Activated naive CD4-positive, alpha-beta T cell treated with anti-CD3 and anti-CD28 coated beads, Interleukin-2, amount 50 U/mL, for 24 hours (primary cell): ENCODE results near the gene RWDD3.

Source experiments
- H3K27ac Mint-ChIP-seq: one replicate; pipeline ENCODE4 v1.8.0; 2021; ENCODE audit warnings: mild to moderate bottlenecking, mixed read lengths
- H3K27me3 Mint-ChIP-seq: one replicate; pipeline ENCODE4 v1.8.0; 2021; ENCODE audit warnings: mixed read lengths
- H3K36me3 Mint-ChIP-seq: one replicate; pipeline ENCODE4 v1.8.0; 2021; ENCODE audit warnings: mixed read lengths
- H3K4me1 Mint-ChIP-seq: one replicate; pipeline ENCODE4 v1.8.0; 2021; ENCODE audit warnings: mixed read lengths
- H3K4me3 Mint-ChIP-seq: one replicate; pipeline ENCODE4 v1.8.0; 2021; ENCODE audit warnings: mild to moderate bottlenecking, mixed read lengths
- H3K9me3 Mint-ChIP-seq: one replicate; pipeline ENCODE4 v1.8.0; 2021; ENCODE audit warnings: mixed read lengths

RWDD3 gene

DNA sequence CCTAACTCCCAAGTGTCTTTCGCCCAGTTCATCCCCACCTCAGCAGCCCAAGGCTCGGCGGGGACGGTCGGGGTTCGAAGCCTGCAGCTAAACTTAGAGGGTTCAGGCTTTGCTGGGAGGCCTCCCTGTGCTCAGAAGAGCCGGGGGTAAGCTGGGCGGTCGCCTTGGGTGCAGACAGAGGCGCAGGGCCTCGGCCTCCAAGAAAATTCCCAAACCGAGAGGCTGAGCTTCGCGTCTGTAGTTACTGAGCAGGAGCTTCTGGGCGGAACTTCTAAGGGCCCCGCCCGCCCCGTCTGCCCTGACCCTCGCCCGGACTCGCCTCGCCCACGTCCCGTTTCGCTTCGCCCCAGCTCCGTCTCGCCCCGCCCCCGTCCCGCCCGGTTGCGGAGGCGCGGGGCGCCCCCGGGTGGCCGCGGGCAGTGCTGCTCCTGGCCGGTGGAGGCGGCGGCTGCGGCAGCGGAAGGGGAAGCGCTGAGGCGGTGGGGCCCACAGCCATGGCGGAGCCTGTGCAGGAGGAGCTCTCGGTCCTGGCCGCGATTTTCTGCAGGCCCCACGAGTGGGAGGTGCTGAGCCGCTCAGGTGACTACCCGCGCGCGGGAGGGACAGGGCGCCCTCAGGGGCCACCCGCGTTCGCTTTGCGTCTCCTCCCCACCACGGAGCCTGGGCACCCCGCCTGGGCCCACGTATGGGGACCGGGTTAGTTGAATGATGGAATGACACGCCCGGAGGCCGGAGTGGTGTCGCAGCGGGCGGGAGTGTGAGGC lies at the start of gene RWDD3:
Gene RWDD3, plus strand, starts transcription at position 474 of the 764 bp plus-strand sequence. Its CDS starts 21 bp downstream, at position 495.
- Mint-ChIP-seq H3K9me3 (no peaks in the 10 kb centered on the region), H3K27me3 (peaks cover 6% of the 10 kb centered on the region), H3K4me1 (peaks cover 46% of the 10 kb centered on the region), H3K36me3 (peaks cover 3% of the 10 kb centered on the region), H3K27ac (peak within 1 kb of the TSS; percentile 80), H3K4me3 (peak within 1 kb of the TSS; percentile 91)

DNA sequence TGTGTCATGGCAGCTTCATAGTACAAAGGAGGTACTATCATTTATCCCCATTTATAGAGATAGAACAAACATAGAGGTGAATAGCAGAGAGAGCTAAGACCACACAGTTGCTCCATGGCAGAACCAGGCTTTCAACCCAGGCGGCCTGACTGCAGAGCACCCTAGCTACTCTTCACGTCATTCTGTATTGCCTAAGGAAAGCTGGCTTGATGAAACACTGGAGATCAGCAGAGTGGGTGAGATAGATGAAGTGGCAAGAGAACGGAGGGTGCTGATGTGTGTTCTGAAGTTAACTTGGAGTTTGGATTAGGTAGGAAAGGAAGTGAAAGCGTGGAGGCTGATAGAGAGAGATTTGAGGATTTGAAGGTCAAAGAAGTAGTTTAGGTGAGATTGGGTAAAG lies 47.9 kb upstream of the RWDD3 start:
- Mint-ChIP-seq H3K4me1 (no peaks in the 10 kb centered on the region), H3K27me3 (peaks cover 12% of the 10 kb centered on the region), H3K36me3 (no peaks in the 10 kb centered on the region), H3K27ac (no peak overlapping the region), H3K4me3 (no peak overlapping the region), H3K9me3 (no peaks in the 10 kb centered on the region)

DNA sequence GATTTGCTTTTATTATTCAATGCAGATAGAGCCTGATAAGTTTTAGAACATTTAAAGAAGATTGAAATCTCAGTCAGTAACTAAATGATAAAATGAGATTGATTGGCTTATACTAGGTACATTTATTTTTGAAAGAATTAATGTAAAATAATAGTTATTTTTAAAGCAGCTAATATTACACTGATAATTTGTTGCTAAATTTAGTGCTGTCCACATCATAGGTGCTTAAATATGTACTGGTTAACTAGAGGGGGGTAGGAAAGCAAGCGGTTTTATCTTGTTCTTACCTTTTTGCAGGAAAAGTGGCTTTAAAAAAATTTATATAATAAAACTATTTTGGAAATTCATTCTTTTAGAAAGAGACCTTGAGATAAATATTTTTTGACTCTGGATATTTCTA lies 40.4 kb upstream of the RWDD3 start:
- Mint-ChIP-seq H3K27me3 (peaks cover 5% of the 10 kb centered on the region), H3K9me3 (no peaks in the 10 kb centered on the region), H3K4me1 (no peaks in the 10 kb centered on the region), H3K4me3 (no peak overlapping the region), H3K36me3 (no peaks in the 10 kb centered on the region), H3K27ac (no peak overlapping the region)

GRCh38 chr1:95195046-95195445 lies 39.0 kb upstream of the RWDD3 start:
- H3K9me3 Mint-ChIP-seq = no peaks in the 10 kb centered on the region
- H3K36me3 Mint-ChIP-seq = no peaks in the 10 kb centered on the region
- H3K4me3 Mint-ChIP-seq = no peak overlapping the region
- H3K27me3 Mint-ChIP-seq = peaks cover 2% of the 10 kb centered on the region
- H3K27ac Mint-ChIP-seq = no peak overlapping the region
- no peaks in the 10 kb centered on the region for H3K4me1 Mint-ChIP-seq

- Mint-ChIP-seq H3K4me1 (no peaks in the 10 kb centered on the region), H3K27me3 (peaks cover 6% of the 10 kb centered on the region), H3K9me3 (no peaks in the 10 kb centered on the region), H3K36me3 (no peaks in the 10 kb centered on the region), H3K27ac (no peak overlapping the region), H3K4me3 (no peak overlapping the region)
These were observed 38.0 kb upstream of the RWDD3 start for GRCh38 chr1:95196017-95196416.

DNA sequence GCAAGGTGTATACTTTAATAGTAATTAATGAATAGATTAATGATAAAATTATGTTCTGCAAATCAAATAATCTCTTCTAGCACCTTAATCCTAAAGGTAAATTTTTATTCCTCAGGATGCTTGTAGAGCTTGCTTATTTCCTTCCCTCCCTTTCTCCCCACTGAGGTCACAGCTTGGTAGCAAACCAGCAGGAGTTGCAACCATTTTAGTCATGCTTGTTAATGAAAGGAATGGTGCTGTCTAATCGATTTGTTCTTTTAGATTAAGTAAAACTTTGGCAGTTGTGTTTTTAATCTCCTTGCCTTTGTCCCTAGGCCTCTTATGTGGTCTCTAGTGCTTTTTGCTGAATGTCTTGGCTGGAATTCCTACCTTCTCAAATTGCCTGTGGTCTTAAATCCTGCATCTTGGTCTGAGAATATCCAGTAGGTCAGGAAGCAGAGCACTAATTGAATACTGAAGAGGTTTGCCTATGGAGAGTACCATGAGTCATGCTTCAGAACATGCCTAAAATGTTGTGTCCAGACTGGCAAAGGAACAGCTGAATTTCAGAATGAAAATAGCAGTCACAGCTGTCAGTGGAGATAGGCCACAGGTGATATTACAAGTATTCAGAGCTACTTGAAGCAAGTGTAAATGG lies 36.3 kb upstream of the RWDD3 start:
- H3K4me1 Mint-ChIP-seq = no peaks in the 10 kb centered on the region
- H3K9me3 Mint-ChIP-seq = no peaks in the 10 kb centered on the region
- peaks cover 6% of the 10 kb centered on the region for H3K27me3 Mint-ChIP-seq
- H3K27ac Mint-ChIP-seq = no peak overlapping the region
- no peak overlapping the region for H3K4me3 Mint-ChIP-seq
- no peaks in the 10 kb centered on the region for H3K36me3 Mint-ChIP-seq

- H3K9me3 Mint-ChIP-seq = no peaks in the 10 kb centered on the region
- H3K36me3 Mint-ChIP-seq = no peaks in the 10 kb centered on the region
- H3K4me3 Mint-ChIP-seq = no peak overlapping the region
- no peak overlapping the region for H3K27ac Mint-ChIP-seq
- H3K27me3 Mint-ChIP-seq = peaks cover 4% of the 10 kb centered on the region
- no peaks in the 10 kb centered on the region for H3K4me1 Mint-ChIP-seq
These were observed 32.1 kb upstream of the RWDD3 start for GRCh38 chr1:95201905-95202304.

DNA sequence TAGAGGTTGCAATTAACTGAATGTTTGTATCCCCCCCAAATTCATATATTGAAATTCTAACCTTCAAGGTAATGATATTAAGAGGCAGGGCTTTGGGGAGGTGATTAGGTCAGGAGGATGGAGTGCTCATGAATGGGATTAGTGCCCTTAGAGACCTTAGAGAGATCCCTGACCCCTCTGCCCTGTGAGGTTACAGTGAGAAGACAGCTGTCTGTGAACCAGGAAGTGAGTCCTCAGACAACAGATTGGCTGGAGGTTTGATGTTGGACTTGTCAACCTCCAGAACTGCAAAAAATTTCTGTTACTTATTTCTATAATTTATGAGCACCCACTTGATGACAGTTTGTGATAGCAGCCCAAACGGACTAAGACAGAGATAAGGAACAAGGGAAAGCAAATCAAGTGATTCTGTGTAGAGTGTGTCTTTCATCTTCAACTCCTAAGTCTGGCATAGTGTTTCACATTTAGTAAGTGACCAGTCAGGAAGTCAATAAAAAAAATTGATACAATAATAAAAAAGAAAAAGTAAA lies 30.0 kb upstream of the RWDD3 start:
- no peak overlapping the region for H3K27ac Mint-ChIP-seq
- no peaks in the 10 kb centered on the region for H3K36me3 Mint-ChIP-seq
- no peaks in the 10 kb centered on the region for H3K4me1 Mint-ChIP-seq
- H3K27me3 Mint-ChIP-seq = peaks cover 6% of the 10 kb centered on the region
- no peaks in the 10 kb centered on the region for H3K9me3 Mint-ChIP-seq
- H3K4me3 Mint-ChIP-seq = no peak overlapping the region

DNA sequence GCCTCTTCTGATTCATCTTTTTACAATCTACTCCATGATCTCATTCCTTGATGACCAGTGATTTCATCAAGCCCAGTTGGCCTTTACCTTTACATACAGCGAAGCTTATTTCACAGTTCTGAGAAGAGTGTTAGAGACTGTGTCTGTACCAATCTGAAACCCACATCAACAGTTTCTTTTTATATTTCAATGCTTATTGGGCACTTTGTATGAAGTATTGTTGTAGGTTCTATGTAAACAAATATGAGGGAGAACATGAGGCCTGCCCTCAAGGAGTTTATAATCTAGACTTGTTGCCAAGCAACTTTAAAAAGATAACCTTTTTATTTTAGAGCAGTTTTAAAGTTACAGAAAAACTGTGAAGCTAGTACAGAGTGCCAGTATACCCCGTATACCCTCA lies 27.5 kb upstream of the RWDD3 start:
- H3K4me1 Mint-ChIP-seq = no peaks in the 10 kb centered on the region
- H3K27me3 Mint-ChIP-seq = peaks cover 2% of the 10 kb centered on the region
- H3K4me3 Mint-ChIP-seq = no peak overlapping the region
- no peak overlapping the region for H3K27ac Mint-ChIP-seq
- H3K9me3 Mint-ChIP-seq = no peaks in the 10 kb centered on the region
- H3K36me3 Mint-ChIP-seq = no peaks in the 10 kb centered on the region

- no peaks in the 10 kb centered on the region for H3K9me3 Mint-ChIP-seq
These were observed 26.6 kb upstream of the RWDD3 start for GRCh38 chr1:95207223-95207935.

GRCh38 chr1:95208876-95209275 lies 25.1 kb upstream of the RWDD3 start:
- H3K27me3 Mint-ChIP-seq = peaks cover 4% of the 10 kb centered on the region
- no peaks in the 10 kb centered on the region for H3K4me1 Mint-ChIP-seq
- H3K27ac Mint-ChIP-seq = no peak overlapping the region
- no peaks in the 10 kb centered on the region for H3K36me3 Mint-ChIP-seq
- no peak overlapping the region for H3K4me3 Mint-ChIP-seq
- H3K9me3 Mint-ChIP-seq = no peaks in the 10 kb centered on the region

More at GRCh38 chr1:95207223-95207935, 26.6 kb upstream of the RWDD3 start:
- Mint-ChIP-seq H3K27ac (no peak overlapping the region), H3K4me3 (no peak overlapping the region), H3K4me1 (no peaks in the 10 kb centered on the region), H3K27me3 (peaks cover 3% of the 10 kb centered on the region), H3K36me3 (no peaks in the 10 kb centered on the region)

GRCh38 chr1:95209291-95209690 lies 24.7 kb upstream of the RWDD3 start:
- Mint-ChIP-seq H3K36me3 (no peaks in the 10 kb centered on the region), H3K27me3 (peaks cover 4% of the 10 kb centered on the region), H3K4me1 (no peaks in the 10 kb centered on the region), H3K27ac (no peak overlapping the region), H3K4me3 (no peak overlapping the region), H3K9me3 (no peaks in the 10 kb centered on the region)

DNA sequence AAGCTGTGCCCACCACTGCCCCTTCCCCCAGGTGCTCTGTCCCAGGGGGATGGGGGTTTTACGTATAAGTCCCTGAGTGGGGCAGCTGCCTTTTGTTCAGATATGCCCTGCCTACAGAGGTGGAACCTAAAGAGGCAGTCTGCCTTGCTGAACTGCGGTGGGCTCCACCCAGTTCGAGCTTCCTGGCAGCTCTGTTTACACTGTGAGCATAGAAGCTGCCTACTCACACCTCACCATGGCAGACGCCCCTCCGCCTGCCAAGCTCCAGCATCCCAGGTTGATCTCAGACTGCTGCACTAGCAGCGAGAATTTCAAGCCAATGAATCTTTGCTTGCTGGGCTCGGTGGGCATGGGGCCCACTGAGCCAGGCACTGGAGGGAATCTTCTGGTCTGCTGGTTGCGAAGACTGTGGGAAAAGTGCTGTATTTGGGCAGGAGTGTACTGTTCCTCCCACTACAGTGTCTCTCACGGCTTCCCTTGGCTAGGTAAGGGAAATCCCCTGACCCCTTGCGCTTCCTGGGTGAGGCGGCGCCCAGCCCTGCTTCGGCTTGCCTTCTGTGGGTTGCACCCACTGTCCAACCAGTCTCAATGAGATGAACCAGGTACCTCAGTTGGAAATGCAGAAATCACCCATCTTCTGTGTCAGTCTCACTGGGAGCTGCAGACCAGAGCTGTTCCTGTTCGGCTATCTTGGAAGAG lies 17.6 kb upstream of the RWDD3 start:
- H3K36me3 Mint-ChIP-seq = no peaks in the 10 kb centered on the region
- peaks cover 25% of the 10 kb centered on the region for H3K27me3 Mint-ChIP-seq
- no peaks in the 10 kb centered on the region for H3K4me1 Mint-ChIP-seq
- H3K4me3 Mint-ChIP-seq = no peak overlapping the region
- no peak overlapping the region for H3K27ac Mint-ChIP-seq
- H3K9me3 Mint-ChIP-seq = peaks cover 7% of the 10 kb centered on the region

- Mint-ChIP-seq H3K9me3 (peaks cover 7% of the 10 kb centered on the region), H3K4me1 (no peaks in the 10 kb centered on the region), H3K27ac (no peak overlapping the region), H3K4me3 (no peak overlapping the region), H3K36me3 (no peaks in the 10 kb centered on the region), H3K27me3 (peaks cover 25% of the 10 kb centered on the region)
These were observed 16.6 kb upstream of the RWDD3 start for GRCh38 chr1:95217371-95217770.

DNA sequence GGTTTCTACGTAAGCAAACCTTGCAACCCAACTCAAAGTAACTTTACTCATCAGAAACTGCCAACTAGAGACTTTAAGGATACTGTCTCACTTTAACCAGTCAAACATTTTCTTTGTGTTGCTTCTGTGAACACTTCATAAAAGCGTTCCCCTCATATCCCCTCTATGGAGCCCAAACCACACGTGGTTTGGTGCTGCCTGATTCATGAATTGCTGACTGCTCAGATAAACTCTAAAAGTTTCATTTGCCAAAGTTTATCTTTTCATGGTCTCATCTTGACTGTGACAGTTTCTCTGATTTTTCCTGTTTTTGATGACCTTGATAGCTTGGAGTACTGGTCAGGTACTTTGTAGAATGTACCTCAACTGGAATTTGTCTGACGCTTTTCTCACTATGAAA lies 14.6 kb upstream of the RWDD3 start:
- Mint-ChIP-seq H3K4me1 (no peaks in the 10 kb centered on the region), H3K4me3 (no peak overlapping the region), H3K27me3 (peaks cover 25% of the 10 kb centered on the region), H3K27ac (no peak overlapping the region), H3K36me3 (no peaks in the 10 kb centered on the region), H3K9me3 (peaks cover 7% of the 10 kb centered on the region)
